GM23338 (cell line): ENCODE measurements around the gene CAPN1. TPM values are rescaled to one million over a fixed set of nuclear protein-coding genes. Genes with fewer than 3 reads are reported as not detected.

ENCODE experiments used
- ATAC-seq: fragments of 200-7000 bp; cut with Tn5 transposase; 3 replicates; pipeline ENCODE4 v1.9.1; 2020
- DNase-seq: peaks from one replicate; pipeline ENCODE4 v3.0.0-alpha.2; 2015; ENCODE audit warnings: low spot score
- H2AFZ ChIP-seq: fragments of 200-600 bp; sonication (generic); 2 replicates; pipeline ENCODE4 v1.8.0; 2016; ENCODE audit warnings: antibody characterized with exemption, mild to moderate bottlenecking, moderate library complexity
- H3F3A ChIP-seq: fragments of 200-600 bp; sonication (generic); replicated peaks from 2 replicates; pipeline ENCODE4 v1.8.0; 2017; ENCODE audit warnings: antibody characterized with exemption, mixed run types, low read depth
- H3K27ac ChIP-seq: fragments of 200-600 bp; sonication (generic); 2 replicates; pipeline ENCODE4 v1.6.1; 2016; ENCODE audit warnings: low read depth
- H3K27me3 ChIP-seq: fragments of 200-600 bp; sonication (generic); 2 replicates; pipeline ENCODE4 v1.8.0; 2016; ENCODE audit warnings: mild to moderate bottlenecking, mixed run types, moderate library complexity; ENCODE audit not compliant: insufficient read depth
- H3K36me3 ChIP-seq: fragments of 200-600 bp; sonication (generic); 2 replicates; pipeline ENCODE4 v1.8.0; 2016; ENCODE audit warnings: mild to moderate bottlenecking; ENCODE audit not compliant: insufficient read depth
- H3K4me1 ChIP-seq: fragments of 200-600 bp; sonication (generic); 2 replicates; pipeline ENCODE4 v1.8.0; 2016; ENCODE audit warnings: mild to moderate bottlenecking, moderate library complexity; ENCODE audit not compliant: insufficient read depth
- H3K4me2 ChIP-seq: fragments of 200-600 bp; sonication (generic); 2 replicates; pipeline ENCODE4 v1.7.1; 2017; ENCODE audit warnings: mixed run types
- H3K4me3 ChIP-seq: fragments of 200-600 bp; sonication (generic); 2 replicates; pipeline ENCODE4 v1.6.1; 2016; ENCODE audit warnings: mixed run types
- H3K79me2 ChIP-seq: fragments of 200-600 bp; sonication (generic); replicated peaks from 2 replicates; pipeline ENCODE4 v1.8.0; 2017; ENCODE audit warnings: mild to moderate bottlenecking; ENCODE audit not compliant: insufficient read depth
- H3K9me2 ChIP-seq: fragments of 200-600 bp; sonication (generic); 2 replicates; pipeline ENCODE4 v1.8.0; 2017; ENCODE audit not compliant: insufficient read depth
- H4K20me1 ChIP-seq: fragments of 200-600 bp; sonication (generic); replicated peaks from 2 replicates; pipeline ENCODE4 v1.8.0; 2017; ENCODE audit warnings: mild to moderate bottlenecking; ENCODE audit not compliant: insufficient read depth
- H3K27ac Mint-ChIP-seq: 2 replicates; pipeline ENCODE4 v1.8.0; 2020; ENCODE audit warnings: inconsistent platforms, mild to moderate bottlenecking, moderate library complexity, mixed read lengths
- H3K27me3 Mint-ChIP-seq: 3 replicates; pipeline ENCODE4 v1.8.0; 2022; ENCODE audit warnings: low read depth, mild to moderate bottlenecking, moderate library complexity, mixed read lengths, inconsistent platforms; ENCODE audit not compliant: insufficient read depth, poor library complexity
- H3K36me3 Mint-ChIP-seq: 3 replicates; pipeline ENCODE4 v1.8.0; 2021; ENCODE audit warnings: low read depth, mild to moderate bottlenecking, inconsistent platforms, moderate library complexity, mixed read lengths
- H3K4me1 Mint-ChIP-seq: 3 replicates; pipeline ENCODE4 v1.8.0; 2020; ENCODE audit warnings: mild to moderate bottlenecking, inconsistent platforms, mixed read lengths
- H3K4me3 Mint-ChIP-seq: 3 replicates; pipeline ENCODE4 v1.8.0; 2021; ENCODE audit warnings: moderate library complexity, mild to moderate bottlenecking, inconsistent platforms, mixed read lengths
- H3K9me3 Mint-ChIP-seq: 3 replicates; pipeline ENCODE4 v1.8.0; 2020; ENCODE audit warnings: moderate library complexity, mild to moderate bottlenecking, inconsistent platforms, mixed read lengths
- CREB1 ChIP-seq: fragments of 250-450 bp; sonication (Bioruptor Pico); IDR thresholded peaks from 2 replicates; pipeline ENCODE4 v1.5.0; 2020; ENCODE audit warnings: low read depth, mild to moderate bottlenecking, moderate library complexity
- EZH2phosphoT487 ChIP-seq: fragments of 200-600 bp; sonication (generic); IDR thresholded peaks from one replicate; pipeline ENCODE4 v1.8.1; 2018; ENCODE audit warnings: antibody characterized with exemption; ENCODE audit not compliant: unreplicated experiment
- JUNB ChIP-seq: IDR thresholded peaks from one replicate; pipeline ENCODE4 v1.6.1; 2016; ENCODE audit warnings: antibody characterized with exemption; ENCODE audit not compliant: unreplicated experiment
- POLR2AphosphoS5 ChIP-seq: IDR thresholded peaks from 2 replicates; pipeline ENCODE4 v1.6.1; 2016; ENCODE audit warnings: antibody characterized with exemption, low read depth
- STAT1 ChIP-seq: IDR thresholded peaks from one replicate; pipeline ENCODE4 v1.6.1; 2016; ENCODE audit warnings: antibody characterized with exemption; ENCODE audit not compliant: unreplicated experiment
- ZNF331 ChIP-seq: fragments of 250-450 bp; sonication (Bioruptor Pico); IDR thresholded peaks from 2 replicates; pipeline ENCODE4 v1.5.0; 2020; ENCODE audit warnings: low read depth, mild to moderate bottlenecking, moderate library complexity
- polyA plus RNA-seq: library from polyadenylated mRNA; unstranded; fragments of >200 nt; fragmentation: Nextera tagmentation; extraction: Ambion mirVana; gene quantifications from 2 replicates; pipeline ENCODE4 v1.2.1, GENCODE V29; 2016
- small RNA-seq: library from RNA; depleted of rRNA; stranded (forward); fragments of <200 nt; gene quantifications from one replicate; pipeline ENCODE3, GENCODE V24; 2014; ENCODE audit warnings: low replicate concordance
- total RNA-seq: library from RNA; depleted of rRNA; stranded (reverse); fragments of >200 nt; shearing (Covaris generic); gene quantifications from 2 replicates; pipeline ENCODE4 v1.2.3, GENCODE V29; 2014; rRNA removed
- TF ChIP-seq, protein P1 (sequence below), 2 experiments: fragments of 200-600 bp in 1 of 2; sonication (generic) in 1 of 2; conservative IDR thresholded peaks; 2 replicates each; pipeline versions ENCODE4 v1.5.1 to v1.6.1; 2016 to 2017; ENCODE audit warnings: antibody characterized with exemption in 2 of 2, low read depth in 2 of 2, mild to moderate bottlenecking in 2 of 2, moderate library complexity in 1 of 2

CAPN1 gene
- total and polyA plus RNA-seq, 2 experiments from 2014 or later = 67.3 to 277 TPM

DNA sequence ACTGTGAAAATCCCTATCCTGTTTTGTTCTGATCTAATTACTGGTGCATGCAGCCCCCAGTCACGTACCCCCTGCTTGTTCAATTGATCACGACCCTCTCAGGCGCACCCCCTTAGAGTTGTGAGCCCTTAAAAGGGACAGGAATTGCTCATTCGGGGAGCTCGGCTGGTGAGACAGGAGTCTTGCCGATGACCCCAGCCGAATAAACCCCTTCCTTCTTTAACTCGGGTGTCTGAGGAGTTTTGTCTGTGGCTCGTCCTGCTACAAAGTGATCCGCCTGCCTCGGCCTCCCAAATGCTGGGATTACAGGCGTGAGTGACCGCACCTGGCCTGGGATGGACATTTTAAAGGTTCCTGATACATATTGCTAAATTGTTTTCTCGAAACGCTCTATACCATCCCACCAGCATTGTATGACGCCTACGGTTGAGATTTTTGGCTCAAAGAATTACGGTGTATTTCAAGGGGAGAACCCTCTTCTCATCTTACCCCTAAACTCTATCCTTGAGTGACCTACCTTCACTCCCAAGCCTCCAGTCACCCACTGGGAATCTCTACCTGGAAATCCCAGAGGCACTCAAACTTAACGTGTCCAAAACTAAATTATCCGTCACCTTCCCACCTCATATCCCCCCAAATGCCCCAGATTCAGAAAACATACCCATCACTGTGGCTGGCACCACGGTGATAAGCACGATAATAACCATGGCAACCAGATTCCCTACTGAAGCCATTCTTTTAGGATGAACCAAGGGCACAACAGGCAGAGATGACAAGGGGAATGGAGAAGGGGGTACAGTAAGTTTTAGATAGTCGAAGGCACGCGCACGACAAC, 79.2 kb downstream of the CAPN1 start:
- Histone ChIP-seq H3K27me3 (no peaks in the 10 kb centered on the region), H3K27ac (peak overlapping the region; percentile 23; the same call in 1 of the 2 replicates), H2AFZ (peak overlapping the region; percentile 92), H3K36me3 (no peaks in the 10 kb centered on the region), H3K9me2 (no peaks in the 10 kb centered on the region), H3K4me1 (peaks cover 10% of the 10 kb centered on the region), H3K4me3 (peak overlapping the region; percentile 95), H3K79me2 (peaks cover 21% of the 10 kb centered on the region), H3F3A (peaks cover 18% of the 10 kb centered on the region), H4K20me1 (no peaks in the 10 kb centered on the region; the same call in 1 of the 2 replicates), H3K4me2 (peak overlapping the region; percentile 88)
- DNase-seq (peak; percentile 53), ATAC-seq (peak; percentile 52)
- peaks cover 22% of the 10 kb centered on the region for H3K36me3 Mint-ChIP-seq
- H3K4me3 Mint-ChIP-seq = peak overlapping the region; percentile 97
- no peak for TF ChIP-seq STAT1
- no peak for TF ChIP-seq CREB1 (CRISPR knock-in tag)
- TF ChIP-seq JUNB = no peak
- no peak for TF ChIP-seq EZH2phosphoT487
- TF ChIP-seq, protein P1, sequence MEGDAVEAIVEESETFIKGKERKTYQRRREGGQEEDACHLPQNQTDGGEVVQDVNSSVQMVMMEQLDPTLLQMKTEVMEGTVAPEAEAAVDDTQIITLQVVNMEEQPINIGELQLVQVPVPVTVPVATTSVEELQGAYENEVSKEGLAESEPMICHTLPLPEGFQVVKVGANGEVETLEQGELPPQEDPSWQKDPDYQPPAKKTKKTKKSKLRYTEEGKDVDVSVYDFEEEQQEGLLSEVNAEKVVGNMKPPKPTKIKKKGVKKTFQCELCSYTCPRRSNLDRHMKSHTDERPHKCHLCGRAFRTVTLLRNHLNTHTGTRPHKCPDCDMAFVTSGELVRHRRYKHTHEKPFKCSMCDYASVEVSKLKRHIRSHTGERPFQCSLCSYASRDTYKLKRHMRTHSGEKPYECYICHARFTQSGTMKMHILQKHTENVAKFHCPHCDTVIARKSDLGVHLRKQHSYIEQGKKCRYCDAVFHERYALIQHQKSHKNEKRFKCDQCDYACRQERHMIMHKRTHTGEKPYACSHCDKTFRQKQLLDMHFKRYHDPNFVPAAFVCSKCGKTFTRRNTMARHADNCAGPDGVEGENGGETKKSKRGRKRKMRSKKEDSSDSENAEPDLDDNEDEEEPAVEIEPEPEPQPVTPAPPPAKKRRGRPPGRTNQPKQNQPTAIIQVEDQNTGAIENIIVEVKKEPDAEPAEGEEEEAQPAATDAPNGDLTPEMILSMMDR (conservative IDR thresholded peaks at IDR 0.05; ENCODE audit: low read depth in 2 of 2) = no peak
- no peak for TF ChIP-seq POLR2AphosphoS5
- TF ChIP-seq ZNF331 (CRISPR knock-in tag) = no peak
- H3K9me3 Mint-ChIP-seq = no peaks in the 10 kb centered on the region; the same call in 2 of the 3 replicates
- H3K27ac Mint-ChIP-seq = peak overlapping the region; percentile 47; the same call in 1 of the 2 replicates
- H3K4me1 Mint-ChIP-seq = peaks cover 24% of the 10 kb centered on the region
- peaks cover 20% of the 10 kb centered on the region for H3K27me3 Mint-ChIP-seq

Small RNAs within 50 kb of the gene (small RNA-seq; reads per million reads assigned to genes)
- gene HIGD1AP10 (not detected), gene PDCL2P2 (not detected), gene RNU2-23P (24.0 reads per million, percentile 98 among the genes with 10 or more reads in this experiment)

Other genes starting within 250 kb of the CAPN1 start
- gene GPHA2, start 246.0 kb upstream of the CAPN1 start, total RNA-seq = 0.83 TPM in 1 of 2 replicates, not detected in the other
- gene GPHA2, start 246.0 kb upstream of the CAPN1 start, polyA plus RNA-seq = 1.8 and 3.6 TPM in 2 replicates
- not detected in 2 replicates for gene MAJIN, start 209.8 kb upstream of the CAPN1 start, total RNA-seq
- gene MAJIN, start 209.8 kb upstream of the CAPN1 start, polyA plus RNA-seq = not detected in 2 replicates
- 0.58 and 1.6 TPM in 2 replicates for gene BATF2, start 185.0 kb upstream of the CAPN1 start, total RNA-seq
- 0.53 and 1.2 TPM in 2 replicates for gene BATF2, start 185.0 kb upstream of the CAPN1 start, polyA plus RNA-seq
- gene ARL2, start 167.8 kb upstream of the CAPN1 start, total RNA-seq = 170 and 193 TPM in 2 replicates
- 216 and 236 TPM in 2 replicates for gene ARL2, start 167.8 kb upstream of the CAPN1 start, polyA plus RNA-seq
- 15.6 and 21.4 TPM in 2 replicates for gene SNX15, start 154.5 kb upstream of the CAPN1 start, total RNA-seq
- gene SNX15, start 154.5 kb upstream of the CAPN1 start, polyA plus RNA-seq = 13.0 and 13.6 TPM in 2 replicates
- 30.3 and 31.1 TPM in 2 replicates for gene SAC3D1, start 140.7 kb upstream of the CAPN1 start, total RNA-seq
- gene SAC3D1, start 140.7 kb upstream of the CAPN1 start, polyA plus RNA-seq = 21.6 and 21.8 TPM in 2 replicates
- 11.0 and 13.7 TPM in 2 replicates for gene NAALADL1, start 123.4 kb upstream of the CAPN1 start, total RNA-seq
- gene NAALADL1, start 123.4 kb upstream of the CAPN1 start, polyA plus RNA-seq = 8.0 and 11.1 TPM in 2 replicates
- 63.3 and 70.9 TPM in 2 replicates for gene CDCA5, start 97.9 kb upstream of the CAPN1 start, total RNA-seq
- 53.3 and 64.9 TPM in 2 replicates for gene CDCA5, start 97.9 kb upstream of the CAPN1 start, polyA plus RNA-seq
- 16.7 and 26.8 TPM in 2 replicates for gene ZFPL1, start 97.7 kb upstream of the CAPN1 start, total RNA-seq
- 23.5 and 26.3 TPM in 2 replicates for gene ZFPL1, start 97.7 kb upstream of the CAPN1 start, polyA plus RNA-seq
- 435 and 450 TPM in 2 replicates for gene VPS51, start 85.7 kb upstream of the CAPN1 start, total RNA-seq
- 42.2 and 45.3 TPM in 2 replicates for gene VPS51, start 85.7 kb upstream of the CAPN1 start, polyA plus RNA-seq
- gene TM7SF2, start 70.1 kb upstream of the CAPN1 start, total RNA-seq = 70.2 and 82.3 TPM in 2 replicates
- 43.5 and 48.7 TPM in 2 replicates for gene TM7SF2, start 70.1 kb upstream of the CAPN1 start, polyA plus RNA-seq
- gene ZNHIT2, start 64.2 kb upstream of the CAPN1 start, total RNA-seq = 17.4 and 18.1 TPM in 2 replicates
- gene ZNHIT2, start 64.2 kb upstream of the CAPN1 start, polyA plus RNA-seq = 17.7 and 18.3 TPM in 2 replicates
- 262 and 329 TPM in 2 replicates for gene FAU, start 59.8 kb upstream of the CAPN1 start, total RNA-seq
- 1,177 and 1,316 TPM in 2 replicates for gene FAU, start 59.8 kb upstream of the CAPN1 start, polyA plus RNA-seq
- gene MRPL49, start 59.6 kb upstream of the CAPN1 start, total RNA-seq = 61.9 and 64.9 TPM in 2 replicates
- 27.7 and 28.4 TPM in 2 replicates for gene MRPL49, start 59.6 kb upstream of the CAPN1 start, polyA plus RNA-seq
- gene SYVN1, start 47.4 kb upstream of the CAPN1 start, total RNA-seq = 28.3 and 28.7 TPM in 2 replicates
- 13.8 and 14.0 TPM in 2 replicates for gene SYVN1, start 47.4 kb upstream of the CAPN1 start, polyA plus RNA-seq
- not detected in 2 replicates for gene SPDYC, start 11.7 kb upstream of the CAPN1 start, total RNA-seq
- gene SPDYC, start 11.7 kb upstream of the CAPN1 start, polyA plus RNA-seq = 0.27 and 0.52 TPM in 2 replicates
- 25.9 and 30.4 TPM in 2 replicates for gene POLA2, start 80.0 kb downstream of the CAPN1 start, total RNA-seq
- 17.4 and 22.5 TPM in 2 replicates for gene POLA2, start 80.0 kb downstream of the CAPN1 start, polyA plus RNA-seq
- 17.7 and 19.0 TPM in 2 replicates for gene CDC42EP2, start 132.9 kb downstream of the CAPN1 start, total RNA-seq
- 16.1 and 18.2 TPM in 2 replicates for gene CDC42EP2, start 132.9 kb downstream of the CAPN1 start, polyA plus RNA-seq
- gene DPF2, start 151.9 kb downstream of the CAPN1 start, total RNA-seq = 54.1 and 59.0 TPM in 2 replicates
- 64.3 and 66.4 TPM in 2 replicates for gene DPF2, start 151.9 kb downstream of the CAPN1 start, polyA plus RNA-seq
- gene TIGD3, start 172.8 kb downstream of the CAPN1 start, total RNA-seq = 3.0 and 3.5 TPM in 2 replicates
- 1.2 and 1.5 TPM in 2 replicates for gene TIGD3, start 172.8 kb downstream of the CAPN1 start, polyA plus RNA-seq
- gene SLC25A45, start 200.7 kb downstream of the CAPN1 start, total RNA-seq = 0.10 and 0.35 TPM in 2 replicates
- 0.74 and 0.89 TPM in 2 replicates for gene SLC25A45, start 200.7 kb downstream of the CAPN1 start, polyA plus RNA-seq
- gene FRMD8, start 204.7 kb downstream of the CAPN1 start, total RNA-seq = 35.4 and 41.4 TPM in 2 replicates
- gene FRMD8, start 204.7 kb downstream of the CAPN1 start, polyA plus RNA-seq = 6.2 and 7.0 TPM in 2 replicates
- gene NEAT1, start 240.9 kb downstream of the CAPN1 start, total RNA-seq = 6.3 and 7.2 TPM in 2 replicates
- 3.6 and 5.3 TPM in 2 replicates for gene NEAT1, start 240.9 kb downstream of the CAPN1 start, polyA plus RNA-seq